Measurements from ENCODE around the gene MCF2L.
"Not testable (repeated sequence)": the region's sequence is repeated elsewhere in the genome, so short reads cannot be mapped to it uniquely, and the experiment has no call there.

The MCF2L gene

GRCh38 chr13:113026391-113026910 lies 57.4 kb downstream of the MCF2L start:
- in situ Hi-C loops (cut with MboI; ENCODE audit: low sequenced_read_pairs) = no loop called here

GRCh38 chr13:113027095-113027494 lies 58.1 kb downstream of the MCF2L start:
- in situ Hi-C loops (cut with MboI; ENCODE audit: low sequenced_read_pairs) = no loop called here

- in situ Hi-C loops (cut with MboI; ENCODE audit: low sequenced_read_pairs) = no loop called here
These were observed 58.6 kb downstream of the MCF2L start for GRCh38 chr13:113027566-113027965.

GRCh38 chr13:113028336-113029060 lies 59.5 kb downstream of the MCF2L start:
- in situ Hi-C loops (cut with MboI; ENCODE audit: low sequenced_read_pairs) = no loop called here

GRCh38 chr13:113029061-113029445 lies 60.0 kb downstream of the MCF2L start:
- in situ Hi-C loops (cut with MboI; ENCODE audit: low sequenced_read_pairs) = no loop called here

- in situ Hi-C loops (cut with MboI; ENCODE audit: low sequenced_read_pairs) = no loop called here
These were observed 60.7 kb downstream of the MCF2L start for GRCh38 chr13:113029487-113030258.

- in situ Hi-C loops (cut with MboI; ENCODE audit: low sequenced_read_pairs) = not testable (repeated sequence)
These were observed 61.2 kb downstream of the MCF2L start for GRCh38 chr13:113030259-113030640.

GRCh38 chr13:113031465-113031864 lies 62.5 kb downstream of the MCF2L start:
- in situ Hi-C loops (cut with MboI; ENCODE audit: low sequenced_read_pairs) = no loop called here

GRCh38 chr13:113032291-113032690 lies 63.3 kb downstream of the MCF2L start:
- in situ Hi-C loops (cut with MboI; ENCODE audit: low sequenced_read_pairs) = no loop called here

- in situ Hi-C loops (cut with MboI; ENCODE audit: low sequenced_read_pairs) = no loop called here
These were observed 64.2 kb downstream of the MCF2L start for GRCh38 chr13:113033054-113033850.

- in situ Hi-C loops (cut with MboI; ENCODE audit: low sequenced_read_pairs) = no loop called here
These were observed 65.6 kb downstream of the MCF2L start for GRCh38 chr13:113034451-113035212.

GRCh38 chr13:113035213-113035800 lies 66.3 kb downstream of the MCF2L start:
- in situ Hi-C loops (cut with MboI; ENCODE audit: low sequenced_read_pairs) = no loop called here

GRCh38 chr13:113036401-113036800 lies 67.4 kb downstream of the MCF2L start:
- in situ Hi-C loops (cut with MboI; ENCODE audit: low sequenced_read_pairs) = no loop called here

- in situ Hi-C loops (cut with MboI; ENCODE audit: low sequenced_read_pairs) = no loop called here
These were observed 71.0 kb downstream of the MCF2L start for GRCh38 chr13:113040031-113040430.

- in situ Hi-C loops (cut with MboI; ENCODE audit: low sequenced_read_pairs) = no loop called here
These were observed 71.7 kb downstream of the MCF2L start for GRCh38 chr13:113040597-113041292.

GRCh38 chr13:113041293-113041690 lies 72.3 kb downstream of the MCF2L start:
- in situ Hi-C loops (cut with MboI; ENCODE audit: low sequenced_read_pairs) = no loop called here

- in situ Hi-C loops (cut with MboI; ENCODE audit: low sequenced_read_pairs) = no loop called here
These were observed 72.9 kb downstream of the MCF2L start for GRCh38 chr13:113041896-113042295.

- in situ Hi-C loops (cut with MboI; ENCODE audit: low sequenced_read_pairs) = no loop called here
These were observed 73.4 kb downstream of the MCF2L start for GRCh38 chr13:113042456-113042855.

GRCh38 chr13:113043001-113043630 lies 74.1 kb downstream of the MCF2L start:
- in situ Hi-C loops (cut with MboI; ENCODE audit: low sequenced_read_pairs) = no loop called here
